GM12873 (cell line): ENCODE measurements around the gene GGA1.

ENCODE experiments used
- CTCF ChIP-seq: IDR thresholded peaks from 2 replicates; pipeline ENCODE4 v1.5.1; 2012; ENCODE audit warnings: low read depth, mild to moderate bottlenecking, moderate library complexity, low read length, control low read depth; ENCODE audit not compliant: insufficient read depth; ENCODE audit errors: missing control alignments

Gene GGA1

GRCh38 chr22:37601203-37601539 lies 7.5 kb upstream of the GGA1 start:
- no peak for TF ChIP-seq CTCF

- no peak for TF ChIP-seq CTCF
These were observed 6.8 kb upstream of the GGA1 start for GRCh38 chr22:37601540-37602442.

GRCh38 chr22:37604074-37604473 lies 4.6 kb upstream of the GGA1 start:
- TF ChIP-seq CTCF = no peak

- TF ChIP-seq CTCF = no peak
These were observed 3.8 kb upstream of the GGA1 start for GRCh38 chr22:37604875-37605274.

- TF ChIP-seq CTCF = peak; percentile 100
These were observed 1.4 kb upstream of the GGA1 start for GRCh38 chr22:37607010-37607934.

- TF ChIP-seq CTCF = no peak
These were observed 628 bp upstream of the GGA1 start for GRCh38 chr22:37607935-37608476.
